ENCODE data around the gene BORCS8.

- TF ChIP-seq CTCF (IDR thresholded peaks at IDR 0.05) (no peak), POLR2A (IDR thresholded peaks at IDR 0.05) (no peak)
These were observed 15.0 kb upstream of the BORCS8 start for GRCh38 chr19:19206938-19207337.

Measured in tibial nerve (tissue), 3 donors.